Measurements from ENCODE around the gene LAMA4. TPM values are rescaled to one million over a fixed set of nuclear protein-coding genes. Genes with fewer than 3 reads are reported as not detected.

The LAMA4 gene
- total RNA-seq, 1 experiment from 2014 or later, result 58.3 TPM

DNA sequence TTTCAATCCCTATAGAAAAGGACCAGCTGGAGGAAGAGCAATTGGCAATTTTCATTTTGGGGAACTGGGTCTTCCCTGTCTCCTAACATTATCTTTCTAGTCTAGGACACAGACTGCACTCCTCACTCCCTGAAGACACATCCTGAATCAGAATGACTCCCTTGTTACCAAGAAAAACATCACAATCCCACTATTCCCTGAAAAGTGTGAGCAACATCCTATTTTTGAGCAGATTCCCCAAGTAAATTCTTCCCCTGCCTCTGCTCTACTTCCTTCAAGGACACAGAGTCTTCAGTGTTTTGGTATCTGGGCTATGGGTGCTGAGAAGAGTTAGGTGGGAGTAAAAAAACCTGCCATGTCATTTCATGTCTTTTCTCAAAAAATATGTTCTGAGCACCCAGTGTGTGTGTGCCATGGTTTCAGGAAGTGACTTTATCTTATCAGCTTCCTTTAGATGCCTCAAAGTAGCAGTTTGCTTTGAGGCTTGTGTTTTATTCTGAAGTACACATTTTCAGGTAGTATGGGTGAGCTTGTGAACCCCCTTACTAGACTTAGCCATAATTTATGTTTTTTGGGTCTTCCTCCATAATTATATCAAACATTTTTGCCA lies 12.4 kb downstream of the LAMA4 start:
- Histone ChIP-seq H2AFZ (no peak overlapping the region), H3K4me2 (no peak overlapping the region), H3K27ac (0 out of 2 replicates have a peak overlapping the region, but pooled peaks have one; percentile 6), H3K4me3 (no peak overlapping the region), H3K4me1 (replicated peaks; ENCODE audit: insufficient read depth) (peaks cover 51% of the 10 kb centered on the region), H3K9me3 (ENCODE audit: insufficient read depth, low read depth) (peaks cover 5% of the 10 kb centered on the region; the same call in 1 of the 2 replicates), H3F3A (ENCODE audit: insufficient read depth, low read depth) (peaks cover 50% of the 10 kb centered on the region), H3K9me2 (ENCODE audit: insufficient read depth) (no peaks in the 10 kb centered on the region), H3K36me3 (ENCODE audit: low read depth) (peaks cover 85% of the 10 kb centered on the region), H3K27me3 (ENCODE audit: insufficient read depth, low read depth) (no peaks in the 10 kb centered on the region), H3K79me2 (ENCODE audit: low read depth) (peaks cover 95% of the 10 kb centered on the region), H4K20me1 (ENCODE audit: insufficient read depth) (no peaks in the 10 kb centered on the region)
- intact Hi-C loops (cut with micrococcal nuclease; ENCODE audit: unreplicated experiment), result no loop called here
- CTCF ChIA-PET, result interaction anchor here (0.6 kb wide), 1 partner anchor 19 kb away, joined by 5 read pairs; no protein-coding TSS in a partner anchor
- TF ChIP-seq, protein P1, sequence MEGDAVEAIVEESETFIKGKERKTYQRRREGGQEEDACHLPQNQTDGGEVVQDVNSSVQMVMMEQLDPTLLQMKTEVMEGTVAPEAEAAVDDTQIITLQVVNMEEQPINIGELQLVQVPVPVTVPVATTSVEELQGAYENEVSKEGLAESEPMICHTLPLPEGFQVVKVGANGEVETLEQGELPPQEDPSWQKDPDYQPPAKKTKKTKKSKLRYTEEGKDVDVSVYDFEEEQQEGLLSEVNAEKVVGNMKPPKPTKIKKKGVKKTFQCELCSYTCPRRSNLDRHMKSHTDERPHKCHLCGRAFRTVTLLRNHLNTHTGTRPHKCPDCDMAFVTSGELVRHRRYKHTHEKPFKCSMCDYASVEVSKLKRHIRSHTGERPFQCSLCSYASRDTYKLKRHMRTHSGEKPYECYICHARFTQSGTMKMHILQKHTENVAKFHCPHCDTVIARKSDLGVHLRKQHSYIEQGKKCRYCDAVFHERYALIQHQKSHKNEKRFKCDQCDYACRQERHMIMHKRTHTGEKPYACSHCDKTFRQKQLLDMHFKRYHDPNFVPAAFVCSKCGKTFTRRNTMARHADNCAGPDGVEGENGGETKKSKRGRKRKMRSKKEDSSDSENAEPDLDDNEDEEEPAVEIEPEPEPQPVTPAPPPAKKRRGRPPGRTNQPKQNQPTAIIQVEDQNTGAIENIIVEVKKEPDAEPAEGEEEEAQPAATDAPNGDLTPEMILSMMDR (conservative IDR thresholded peaks at IDR 0.05), result no peak
- no peak for TF ChIP-seq EZH2 (IDR thresholded peaks at IDR 0.05; ENCODE audit: low read depth)
- POLR2A ChIA-PET (ENCODE audit: unreplicated experiment), result no interaction called here
- DNase-seq, result no peak
- BruUV-seq (replicated peaks), result no TSS peak

DNA sequence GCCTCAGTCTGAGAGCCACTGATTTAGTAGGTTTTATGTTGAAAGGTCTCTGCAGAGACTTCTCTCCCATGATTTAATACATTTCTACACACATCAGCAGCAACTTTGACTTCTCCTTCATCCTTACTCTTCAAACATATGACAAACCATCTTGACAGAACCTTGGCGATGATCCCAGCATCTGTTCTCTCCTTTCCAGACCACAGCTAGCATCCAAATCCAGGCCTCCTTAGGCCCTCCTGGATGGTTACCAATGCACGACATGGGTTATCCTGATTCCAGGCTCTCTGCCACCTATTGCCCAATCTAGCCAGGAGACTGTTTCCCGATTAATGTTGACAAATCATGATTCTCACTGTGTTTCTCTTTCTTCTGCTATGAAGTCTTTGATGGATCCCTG lies 16.8 kb downstream of the LAMA4 start:
- H3K36me3 ChIP-seq (ENCODE audit: low read depth), result peaks cover 91% of the 10 kb centered on the region
- no TSS peak for BruUV-seq (replicated peaks)
- ChIA-PET POLR2A (ENCODE audit: unreplicated experiment) (no interaction called here), CTCF (no interaction called here)
- DNase-seq, result no peak
- no peaks in the 10 kb centered on the region for H4K20me1 ChIP-seq (ENCODE audit: insufficient read depth)
- H3K79me2 ChIP-seq (ENCODE audit: low read depth), result peaks cover 95% of the 10 kb centered on the region
- peaks cover 23% of the 10 kb centered on the region; the same call in 1 of the 2 replicates for H3F3A ChIP-seq (ENCODE audit: insufficient read depth, low read depth)
- peaks cover 21% of the 10 kb centered on the region for H3K4me1 ChIP-seq (replicated peaks; ENCODE audit: insufficient read depth)
- no peak overlapping the region for H3K27ac ChIP-seq
- intact Hi-C loops (cut with micrococcal nuclease; ENCODE audit: unreplicated experiment), result no loop called here
- H3K9me2 ChIP-seq (ENCODE audit: insufficient read depth), result no peaks in the 10 kb centered on the region
- no peak overlapping the region for H3K4me3 ChIP-seq
- TF ChIP-seq, protein P1 (conservative IDR thresholded peaks at IDR 0.05), result no peak
- TF ChIP-seq EZH2 (IDR thresholded peaks at IDR 0.05; ENCODE audit: low read depth), result no peak
- no peaks in the 10 kb centered on the region for H3K27me3 ChIP-seq (ENCODE audit: insufficient read depth, low read depth)
- no peak overlapping the region for H2AFZ ChIP-seq
- no peak overlapping the region for H3K4me2 ChIP-seq
- H3K9me3 ChIP-seq (ENCODE audit: insufficient read depth, low read depth), result 0 out of 2 replicates have a peak, but pooled peaks cover 5% of the 10 kb centered on the region

DNA sequence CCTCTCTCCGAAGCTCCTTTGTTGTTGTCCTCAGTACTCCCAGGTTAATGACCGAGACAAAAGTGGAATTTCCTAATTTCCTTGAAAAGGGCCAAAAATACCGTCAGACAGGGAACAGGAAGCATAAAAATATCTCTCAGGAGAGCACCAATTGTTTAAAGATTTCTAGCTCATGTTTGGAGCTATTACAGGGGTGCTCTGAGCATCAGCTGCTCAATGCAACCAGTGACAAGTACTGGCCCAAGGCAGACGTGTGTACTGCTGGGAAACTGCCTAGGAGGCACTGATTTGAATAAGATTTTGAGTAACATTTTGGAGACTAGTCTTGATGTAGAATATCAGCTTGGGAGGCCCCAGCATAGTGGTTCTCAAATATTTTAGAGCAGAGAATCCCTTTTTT lies 17.3 kb downstream of the LAMA4 start:
- H3K79me2 ChIP-seq (ENCODE audit: low read depth), result peaks cover 93% of the 10 kb centered on the region
- H4K20me1 ChIP-seq (ENCODE audit: insufficient read depth), result no peaks in the 10 kb centered on the region
- ChIA-PET CTCF (no interaction called here), POLR2A (ENCODE audit: unreplicated experiment) (interaction anchor here (0.7 kb wide), 1 partner anchor 93 kb away, joined by 6 read pairs; no protein-coding TSS in a partner anchor)
- peaks cover 89% of the 10 kb centered on the region for H3K36me3 ChIP-seq (ENCODE audit: low read depth)
- TF ChIP-seq, protein P1 (conservative IDR thresholded peaks at IDR 0.05), result no peak
- no peak for TF ChIP-seq EZH2 (IDR thresholded peaks at IDR 0.05; ENCODE audit: low read depth)
- H3K27me3 ChIP-seq (ENCODE audit: insufficient read depth, low read depth), result no peaks in the 10 kb centered on the region
- DNase-seq, result no peak
- no peaks in the 10 kb centered on the region for H3K9me2 ChIP-seq (ENCODE audit: insufficient read depth)
- no peak overlapping the region for H2AFZ ChIP-seq
- no TSS peak for BruUV-seq (replicated peaks)
- no peak overlapping the region for H3K4me3 ChIP-seq
- intact Hi-C loops (cut with micrococcal nuclease; ENCODE audit: unreplicated experiment), result no loop called here
- peaks cover 21% of the 10 kb centered on the region for H3K4me1 ChIP-seq (replicated peaks; ENCODE audit: insufficient read depth)
- no peak overlapping the region for H3K27ac ChIP-seq
- peaks cover 26% of the 10 kb centered on the region; the same call in 1 of the 2 replicates for H3F3A ChIP-seq (ENCODE audit: insufficient read depth, low read depth)
- no peak overlapping the region for H3K4me2 ChIP-seq
- 0 out of 2 replicates have a peak, but pooled peaks cover 5% of the 10 kb centered on the region for H3K9me3 ChIP-seq (ENCODE audit: insufficient read depth, low read depth)

All from PC-9 (cell line).